Trophoblast cell (in vitro differentiated cells and primary cell): Measurements from ENCODE around the gene POLQ.
"Not testable (repeated sequence)": the region's sequence is repeated elsewhere in the genome, so short reads cannot be mapped to it uniquely, and the experiment has no call there.

Source experiments
- DNase-seq, 2 donors: peaks; one replicate each; pipeline ENCODE4 v3.0.0-alpha.2; 2016
- H2AFZ ChIP-seq: 2 replicates; pipeline ENCODE4 v1.6.1; 2013; ENCODE audit warnings: low read length, moderate library complexity, mild to moderate bottlenecking; ENCODE audit not compliant: insufficient read depth, poor library complexity
- H2AK5ac ChIP-seq: 2 replicates; pipeline ENCODE4 v1.6.1; 2013; ENCODE audit warnings: mild to moderate bottlenecking, low read length
- H2BK120ac ChIP-seq: 2 replicates; pipeline ENCODE4 v1.6.1; 2013; ENCODE audit warnings: low read length, mild to moderate bottlenecking, moderate library complexity; ENCODE audit not compliant: insufficient read depth, poor library complexity
- H2BK12ac ChIP-seq: 2 replicates; pipeline ENCODE4 v1.6.1; 2013; ENCODE audit warnings: mild to moderate bottlenecking, low read length, moderate library complexity
- H2BK5ac ChIP-seq: 2 replicates; pipeline ENCODE4 v1.6.1; 2013; ENCODE audit warnings: low read length, low read depth, moderate library complexity, mild to moderate bottlenecking; ENCODE audit not compliant: poor library complexity
- H3K14ac ChIP-seq: 2 replicates; pipeline ENCODE4 v1.6.1; 2013; ENCODE audit warnings: mild to moderate bottlenecking, low read length
- H3K18ac ChIP-seq: 2 replicates; pipeline ENCODE4 v1.6.1; 2013; ENCODE audit warnings: mild to moderate bottlenecking, low read length
- H3K23ac ChIP-seq: 2 replicates; pipeline ENCODE4 v1.6.1; 2013; ENCODE audit warnings: low read length
- H3K27ac ChIP-seq: 2 replicates; pipeline ENCODE4 v1.5.1; 2013; ENCODE audit warnings: low read depth, mild to moderate bottlenecking, inconsistent platforms, low read length, moderate library complexity
- H3K27me3 ChIP-seq: 2 replicates; pipeline ENCODE4 v1.6.1; 2013; ENCODE audit warnings: inconsistent platforms, mild to moderate bottlenecking, low read length, moderate library complexity; ENCODE audit not compliant: insufficient read depth
- H3K36me3 ChIP-seq, 2 experiments: 1 replicate in 1 of 2; 2 replicates in 1 of 2; pipeline ENCODE4 v1.6.1; 2013; ENCODE audit warnings: low read length in 2 of 2, mild to moderate bottlenecking in 2 of 2, moderate library complexity in 1 of 2; ENCODE audit not compliant: insufficient read depth in 2 of 2, control insufficient read depth in 1 of 2
- H3K4ac ChIP-seq: 2 replicates; pipeline ENCODE4 v1.6.1; 2013; ENCODE audit warnings: low read depth, mild to moderate bottlenecking, low read length, moderate library complexity
- H3K4me1 ChIP-seq, 2 experiments: 1 replicate in 1 of 2; 2 replicates in 1 of 2; pipeline ENCODE4 v1.6.1; 2013; ENCODE audit warnings: low read length in 2 of 2, mild to moderate bottlenecking in 2 of 2, moderate library complexity in 1 of 2; ENCODE audit not compliant: insufficient read depth in 2 of 2, control insufficient read depth in 1 of 2
- H3K4me2 ChIP-seq: 2 replicates; pipeline ENCODE4 v1.6.1; 2013; ENCODE audit warnings: inconsistent platforms, mild to moderate bottlenecking, low read length, moderate library complexity
- H3K4me3 ChIP-seq: 2 replicates; pipeline ENCODE4 v1.5.1; 2013; ENCODE audit warnings: mild to moderate bottlenecking, low read depth, low read length, inconsistent platforms
- H3K79me1 ChIP-seq: one replicate; pipeline ENCODE4 v1.6.1; 2013; ENCODE audit warnings: low read length
- H3K79me2 ChIP-seq: 2 replicates; pipeline ENCODE4 v1.6.1; 2013; ENCODE audit warnings: low read length, mild to moderate bottlenecking; ENCODE audit not compliant: control insufficient read depth, insufficient read depth, poor library complexity
- H3K9ac ChIP-seq: 2 replicates; pipeline ENCODE4 v1.6.1; 2013; ENCODE audit warnings: mild to moderate bottlenecking, low read length
- H3K9me3 ChIP-seq: 2 replicates; pipeline ENCODE4 v1.6.1; 2013; ENCODE audit warnings: low read depth, mild to moderate bottlenecking, control low read depth, inconsistent platforms, low read length; ENCODE audit not compliant: insufficient read depth
- H4K12ac ChIP-seq: 2 replicates; pipeline ENCODE4 v1.6.1; 2013; ENCODE audit warnings: low read depth, mild to moderate bottlenecking, low read length, moderate library complexity
- H4K8ac ChIP-seq: 2 replicates; pipeline ENCODE4 v1.6.1; 2013; ENCODE audit warnings: low read depth, mild to moderate bottlenecking, low read length, moderate library complexity
- H4K91ac ChIP-seq: one replicate; pipeline ENCODE4 v1.6.1; 2013; ENCODE audit warnings: low read depth, mild to moderate bottlenecking, low read length, moderate library complexity
- WGBS: extraction: QIAGEN DNeasy Blood & Tissue Kit; methylation state at CpG from one replicate; pipeline ENCODE4 v1.1.7; 2013; ENCODE audit warnings: missing lambda C conversion rate; ENCODE audit not compliant: insufficient read length, insufficient coverage; ENCODE audit errors: extremely low coverage; 5-methylcytosine and 5-hydroxymethylcytosine counted together

POLQ gene

DNA sequence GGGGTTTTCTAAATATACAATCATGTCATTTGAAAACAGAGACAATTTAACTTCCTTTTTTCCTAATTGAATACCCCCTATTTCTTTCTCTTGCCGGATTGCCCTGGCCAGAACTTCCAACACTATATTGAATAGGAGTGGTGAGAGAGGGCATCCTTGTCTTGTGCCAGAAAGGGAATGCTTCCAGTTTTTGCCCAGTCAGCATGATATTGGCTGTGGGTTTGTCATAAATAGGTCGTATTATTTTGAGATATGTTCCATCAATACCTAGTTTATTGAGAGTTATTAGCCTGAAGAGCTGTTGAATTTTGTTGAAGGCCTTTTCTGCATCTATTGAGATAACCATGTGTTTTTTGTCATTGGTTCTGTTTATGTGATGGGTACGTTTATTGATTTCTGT is 157.5 kb downstream of the POLQ start:
- not testable (repeated sequence) for H2AFZ ChIP-seq, H3K79me2 ChIP-seq, H3K9ac ChIP-seq, H3K4me2 ChIP-seq, H3K4me1 ChIP-seq, H3K14ac ChIP-seq, H3K36me3 ChIP-seq, H4K91ac ChIP-seq, H3K4me3 ChIP-seq, H4K8ac ChIP-seq, H3K27ac ChIP-seq, H3K18ac ChIP-seq, H4K12ac ChIP-seq, H3K9me3 ChIP-seq, H2AK5ac ChIP-seq, H3K4ac ChIP-seq, H2BK12ac ChIP-seq, H3K79me1 ChIP-seq, H2BK5ac ChIP-seq, H3K27me3 ChIP-seq, DNase-seq, H2BK120ac ChIP-seq, H3K23ac ChIP-seq
- WGBS: no CpG with 5 or more reads among the region's 3 CpGs
